ENCODE data around the gene CLSTN2.

CLSTN2 gene

DNA sequence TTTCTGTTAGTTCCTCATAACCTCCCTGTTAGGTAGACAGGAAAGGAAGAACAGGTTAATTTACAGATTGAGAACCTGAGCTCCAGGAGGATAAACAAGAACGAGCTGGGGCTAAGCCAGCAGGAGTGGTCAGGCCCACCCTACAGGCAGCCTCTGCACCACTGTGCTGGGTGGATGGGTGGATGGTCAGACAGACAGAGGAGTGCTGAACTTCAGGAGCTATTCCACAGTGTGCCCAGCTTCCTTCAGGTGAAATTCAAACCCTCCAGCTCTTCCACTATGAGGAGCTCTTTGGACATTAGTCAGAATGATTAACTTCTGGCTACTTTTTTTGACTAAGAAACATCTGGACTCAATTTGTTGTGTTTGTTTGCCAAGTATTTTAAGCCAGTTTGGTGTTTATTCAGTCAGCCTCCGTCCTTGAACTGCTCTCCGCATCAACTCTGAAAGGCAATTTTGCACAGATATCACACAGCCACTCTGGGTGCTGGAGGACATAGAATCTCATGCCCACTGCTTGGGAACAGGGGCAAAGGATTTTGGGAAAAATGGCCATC is 361.9 kb downstream of the CLSTN2 start:
- DNase-seq, result no peak

DNA sequence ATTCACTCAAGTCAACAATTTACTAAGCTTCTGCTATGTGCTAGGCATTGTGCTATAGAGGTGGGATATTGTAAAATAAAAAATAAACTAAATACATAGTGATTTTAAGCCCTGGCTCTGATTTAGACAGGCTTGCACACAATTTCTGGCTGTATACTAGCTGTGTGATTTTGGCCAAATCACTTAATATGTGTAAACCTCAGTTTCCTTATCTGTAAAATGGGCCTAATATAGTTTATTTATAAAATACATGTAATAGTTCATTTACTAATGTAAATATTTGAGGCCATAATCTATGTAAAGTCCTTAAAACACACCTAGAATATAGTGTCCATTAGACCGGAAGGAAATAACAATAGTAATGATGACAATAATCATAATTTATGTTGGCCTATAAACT is 363.1 kb downstream of the CLSTN2 start:
- no peak for DNase-seq

DNA sequence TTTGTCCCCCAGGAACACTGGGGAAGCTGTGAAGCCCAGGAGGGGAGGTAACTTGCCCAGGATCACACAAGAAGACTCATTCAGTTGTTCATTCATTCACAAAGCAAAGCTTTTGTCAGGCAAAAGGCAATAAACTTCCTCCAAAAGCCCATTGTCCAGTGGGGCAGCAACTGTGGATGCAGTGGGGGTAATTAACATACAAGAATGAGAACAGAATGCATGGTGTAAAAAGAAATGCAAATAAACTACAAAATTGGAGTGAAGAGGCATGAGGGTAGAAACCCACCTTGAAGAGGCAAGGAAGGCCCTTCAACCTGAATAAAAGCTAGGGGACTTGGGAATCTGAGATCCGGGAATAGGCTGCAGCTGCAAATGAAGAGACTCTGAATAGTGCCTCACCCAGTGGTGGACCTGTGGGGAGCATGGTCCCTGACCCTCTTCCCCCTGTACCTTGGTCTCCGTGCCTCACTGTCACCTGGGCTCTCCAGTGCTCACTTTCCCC is 363.6 kb downstream of the CLSTN2 start:
- no peak for DNase-seq

DNA sequence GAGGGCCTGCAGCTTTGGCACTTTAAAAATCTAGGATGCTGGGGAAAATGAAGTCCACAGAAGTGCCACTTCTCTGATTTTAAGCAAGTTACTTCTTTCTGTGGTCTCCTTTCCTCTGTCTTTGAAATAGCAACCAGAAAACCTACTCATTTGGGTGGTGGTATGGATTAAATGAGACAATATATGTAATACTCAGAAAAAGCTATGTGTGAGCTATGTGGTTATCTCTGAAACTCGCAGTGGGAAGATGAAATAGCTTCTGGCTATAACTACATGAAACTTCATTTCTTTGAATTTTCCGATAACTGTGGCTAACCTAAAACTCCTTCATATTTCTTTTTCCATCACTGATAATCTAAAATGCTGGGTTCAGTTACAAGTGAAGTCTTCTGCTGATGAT is 368.9 kb downstream of the CLSTN2 start:
- no peak for DNase-seq

DNA sequence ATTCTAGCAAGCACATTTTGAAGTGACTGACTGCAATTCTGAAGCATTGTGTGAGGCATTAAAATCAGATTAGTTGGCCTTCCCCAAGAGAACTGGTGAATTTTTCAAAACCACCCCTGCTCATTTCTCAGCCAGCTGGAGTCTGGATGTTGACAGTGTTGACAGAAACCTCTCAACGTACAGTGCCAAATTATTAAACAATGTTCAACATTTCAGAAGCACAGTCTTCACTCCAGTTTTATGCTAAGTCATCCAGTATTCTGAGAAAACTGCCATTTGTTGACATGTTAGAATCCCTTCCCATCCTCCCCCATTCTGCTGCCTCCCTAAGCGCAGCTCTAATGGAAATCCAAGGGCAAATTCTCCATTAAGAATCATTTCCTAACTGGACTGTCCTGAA is 373.6 kb downstream of the CLSTN2 start:
- no peak for DNase-seq

DNA sequence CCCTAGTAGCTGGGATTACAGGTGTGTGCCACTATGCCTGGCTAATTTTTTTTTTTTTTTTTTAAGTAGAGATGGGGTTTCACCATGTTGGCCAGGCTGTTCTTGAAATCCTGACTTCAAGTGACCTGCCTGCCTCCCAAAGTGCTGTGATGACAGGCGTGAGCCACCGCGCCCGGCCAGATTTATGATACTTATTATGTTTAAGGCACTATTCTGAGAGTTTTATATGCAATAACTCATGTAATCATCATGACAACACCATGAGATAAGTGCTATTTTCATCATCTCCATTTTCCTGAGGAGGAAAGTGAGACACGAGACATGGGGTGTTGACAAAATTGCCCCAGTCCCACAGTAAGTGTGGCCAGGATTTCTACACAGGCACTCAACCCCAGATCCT is 376.4 kb downstream of the CLSTN2 start:
- DNase-seq, result no peak

DNA sequence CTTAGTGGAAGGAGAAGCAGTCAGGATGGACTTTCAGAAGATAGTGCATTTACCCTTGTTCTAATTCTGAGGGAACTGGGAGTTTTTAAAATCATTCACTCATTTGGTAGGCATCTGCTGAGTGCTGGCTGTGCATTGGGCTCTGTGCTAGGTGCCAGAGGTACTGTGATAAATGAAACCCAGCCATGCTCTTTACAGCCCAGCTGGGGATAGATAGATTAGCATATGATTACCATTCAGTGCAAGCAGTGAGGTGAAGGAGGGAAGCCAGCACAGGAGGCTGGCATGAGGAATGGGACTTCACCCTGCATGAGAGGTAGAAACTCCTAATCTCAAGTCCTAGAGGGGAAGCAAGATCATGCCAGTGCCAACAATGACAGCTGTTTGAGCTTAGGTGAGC is 381.0 kb downstream of the CLSTN2 start:
- DNase-seq, result no peak

DNA sequence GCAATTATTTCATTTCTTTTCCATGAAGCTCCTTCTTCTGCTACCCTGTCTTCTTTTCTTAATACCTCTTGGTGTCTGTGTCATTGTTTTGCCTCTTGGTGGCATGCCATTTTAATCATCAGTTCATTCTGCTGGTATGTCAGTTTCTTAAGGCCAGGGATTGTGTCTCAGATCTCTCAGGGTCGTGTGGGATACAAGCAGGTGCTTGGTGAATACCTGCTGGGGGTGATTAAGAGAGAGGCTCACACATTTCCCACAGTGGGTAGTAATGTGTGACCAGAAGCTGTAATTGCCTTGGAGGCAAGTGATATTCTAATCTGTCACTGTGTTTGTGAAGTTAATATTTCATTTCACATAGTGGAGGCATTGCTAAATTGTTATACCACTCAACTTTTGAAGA is 381.5 kb downstream of the CLSTN2 start:
- DNase-seq, result no peak

DNA sequence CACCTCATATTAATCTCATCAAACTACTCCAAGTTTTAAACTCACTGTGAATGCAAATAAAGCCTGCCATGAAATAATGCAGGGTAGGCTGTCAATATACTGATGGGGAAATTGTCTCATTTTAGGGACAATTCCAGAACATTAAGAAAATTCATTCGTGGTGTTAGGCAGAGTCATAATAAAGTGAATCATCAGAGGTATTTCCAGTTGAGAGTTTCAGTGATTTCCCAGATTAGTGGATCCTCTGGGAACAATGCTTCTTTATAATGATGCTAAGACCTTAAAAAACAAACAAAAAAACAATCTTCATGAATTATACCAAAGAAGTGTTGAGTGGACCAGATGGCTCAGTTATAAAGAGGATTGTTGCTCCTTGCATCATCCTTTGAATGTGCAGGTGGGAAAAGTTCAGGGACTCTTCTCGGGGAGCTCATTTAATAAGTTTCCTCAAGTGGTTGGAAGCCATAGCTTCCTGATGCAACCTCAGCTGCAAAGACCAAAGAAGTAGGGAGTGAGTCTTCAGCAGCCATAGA is 381.9 kb downstream of the CLSTN2 start:
- DNase-seq, result no peak

DNA sequence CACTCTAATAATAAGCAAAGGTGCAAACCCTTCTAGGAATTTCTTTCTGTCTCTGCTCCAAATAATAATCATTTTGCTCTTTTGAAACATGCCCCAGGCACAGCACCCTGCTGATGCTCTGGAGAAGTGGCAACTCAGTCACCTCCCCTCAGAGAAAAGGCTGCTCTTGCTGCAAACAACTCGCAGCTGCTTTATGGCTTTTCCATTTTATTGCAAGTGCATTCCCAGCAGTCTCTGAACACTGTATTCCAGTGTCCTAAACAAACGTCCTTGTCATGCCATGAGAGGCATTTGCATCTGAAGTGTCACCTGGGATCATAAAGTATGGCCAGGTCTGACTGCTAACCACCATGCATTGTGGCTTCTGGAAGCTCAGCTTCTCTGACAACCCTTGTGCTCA is 384.8 kb downstream of the CLSTN2 start:
- DNase-seq, result no peak

DNA sequence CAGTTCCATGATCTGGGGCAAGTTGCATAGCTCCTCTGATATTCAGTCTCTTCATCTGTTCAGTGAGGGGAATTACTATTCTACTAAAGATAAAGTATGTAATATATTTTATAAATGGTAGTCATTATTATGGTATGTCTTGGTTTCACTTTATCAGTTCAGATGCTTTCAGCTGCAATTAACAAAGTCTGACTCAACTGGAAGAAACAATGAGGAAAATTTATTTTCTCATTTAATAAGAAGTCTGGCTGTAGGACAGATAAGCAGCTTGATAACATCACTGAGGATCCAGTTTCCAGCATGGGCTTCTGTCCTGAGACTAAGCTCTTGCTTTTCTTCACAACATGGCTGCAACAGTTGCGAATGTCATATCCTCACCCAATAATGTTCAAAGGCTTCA is 388.6 kb downstream of the CLSTN2 start:
- no peak for DNase-seq

DNA sequence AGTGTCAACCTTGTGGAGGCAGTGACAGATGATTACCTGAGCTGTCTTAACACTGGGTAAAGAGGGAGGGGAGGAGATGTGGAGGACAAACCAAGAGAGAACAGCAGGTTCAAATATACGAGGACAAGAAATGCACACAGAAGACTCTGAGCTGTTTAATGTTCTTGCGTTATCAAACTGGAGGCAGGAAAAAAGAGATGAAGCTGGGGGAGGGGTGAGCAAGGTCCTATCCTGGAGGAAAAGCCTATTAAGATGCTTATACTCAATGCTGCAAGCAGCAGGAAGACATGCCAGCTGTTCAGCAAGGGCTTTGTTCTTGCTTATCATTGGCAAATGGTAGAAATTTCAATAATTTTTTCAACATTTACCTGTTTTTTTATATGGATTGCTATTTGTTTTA is 397.1 kb downstream of the CLSTN2 start:
- no peak for DNase-seq

DNA sequence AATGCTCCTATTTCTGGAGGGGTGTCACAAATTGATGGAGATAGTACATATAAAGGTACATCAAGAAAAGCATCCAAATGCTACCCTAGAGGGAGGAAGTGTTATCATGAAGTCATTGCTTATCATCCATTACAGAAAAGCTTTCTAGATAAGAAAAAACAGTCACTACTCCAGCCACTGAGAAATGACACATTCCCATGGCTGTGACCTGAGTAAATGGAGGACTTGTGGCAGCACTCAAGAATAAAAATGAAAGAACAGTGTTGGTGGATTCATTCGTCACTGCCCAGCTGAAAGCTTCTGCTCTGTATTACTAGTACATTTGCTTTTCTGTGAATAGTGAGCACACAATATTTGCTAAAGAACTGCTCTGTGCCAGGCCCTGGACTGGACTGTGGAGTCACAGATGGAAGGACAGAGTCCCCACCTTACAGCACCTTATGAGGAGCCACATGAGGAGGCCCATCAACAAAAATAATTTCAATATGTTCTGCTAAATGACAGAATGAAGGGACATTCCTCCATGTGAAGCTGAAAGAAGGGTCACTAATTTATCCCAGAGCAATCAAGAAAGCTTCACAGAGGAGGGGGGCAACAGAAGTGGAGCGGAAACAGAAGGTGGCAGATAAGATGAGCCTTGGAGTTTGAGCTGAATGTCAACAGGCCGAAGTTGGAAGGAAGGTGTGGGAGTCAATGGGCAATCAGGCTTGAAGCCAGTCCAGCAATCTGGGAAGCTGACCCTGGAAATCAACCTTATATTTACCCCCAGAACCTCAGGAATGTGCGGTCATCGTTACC is 399.3 kb downstream of the CLSTN2 start:
- DNase-seq, result no peak

DNA sequence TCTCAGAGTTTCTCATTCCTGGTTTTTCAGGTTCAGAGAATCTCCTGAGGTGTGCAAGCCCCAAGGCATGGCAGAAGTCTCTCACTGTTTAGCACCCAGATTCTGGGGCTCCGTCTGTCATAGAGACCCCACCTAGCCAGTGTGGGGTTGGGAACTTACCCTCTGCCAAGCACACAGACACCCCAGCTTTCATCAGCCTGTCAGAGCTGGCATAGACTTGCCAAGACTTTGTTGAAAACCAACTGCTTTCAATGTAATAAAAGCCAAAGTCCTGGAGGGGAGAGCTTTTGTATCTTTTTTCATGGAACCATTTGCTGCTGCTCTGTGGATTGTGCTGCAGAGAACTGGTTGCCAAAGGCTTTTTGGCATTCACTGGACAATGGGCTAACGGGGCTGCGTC is 401.5 kb downstream of the CLSTN2 start:
- no peak for DNase-seq

DNA sequence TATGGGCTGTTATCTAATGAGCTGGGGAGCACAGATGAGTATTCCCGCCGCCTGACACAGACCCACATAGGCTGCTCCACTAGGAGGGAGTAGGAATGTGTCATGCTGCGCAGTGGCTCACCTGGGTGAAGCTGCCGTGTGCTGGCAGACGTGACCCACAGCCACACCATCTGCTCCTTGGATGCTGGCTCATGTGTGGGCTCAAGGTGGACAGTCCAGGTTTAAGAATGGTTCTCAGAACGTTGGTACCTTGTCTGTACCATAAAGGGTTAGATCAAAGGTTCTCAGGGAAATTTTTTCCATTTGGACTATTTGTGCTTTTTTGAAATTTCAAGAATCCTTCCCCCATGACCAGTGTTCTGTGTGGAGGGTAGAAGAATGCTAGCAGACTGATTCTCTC is 403.9 kb downstream of the CLSTN2 start:
- no peak for DNase-seq

DNA sequence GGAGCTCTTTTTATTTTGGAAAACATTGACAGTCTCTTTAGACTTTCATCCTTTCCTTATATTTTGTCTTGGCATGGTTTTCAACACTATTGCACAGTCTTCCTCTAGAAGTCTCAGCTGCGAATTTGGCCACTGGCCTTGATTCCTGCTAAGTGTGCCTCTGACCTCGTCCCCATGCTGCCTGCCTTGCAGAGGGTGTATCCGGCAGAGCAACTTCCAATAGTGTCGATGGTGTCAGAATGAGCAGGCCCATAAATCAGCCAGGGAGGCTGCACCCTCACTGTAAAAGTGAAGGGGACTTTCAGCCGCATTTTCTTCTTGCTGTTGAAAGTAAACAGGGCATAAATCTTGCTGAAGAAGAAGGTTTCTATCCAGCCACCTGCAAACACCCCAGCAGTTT is 406.2 kb downstream of the CLSTN2 start:
- DNase-seq, result no peak

DNA sequence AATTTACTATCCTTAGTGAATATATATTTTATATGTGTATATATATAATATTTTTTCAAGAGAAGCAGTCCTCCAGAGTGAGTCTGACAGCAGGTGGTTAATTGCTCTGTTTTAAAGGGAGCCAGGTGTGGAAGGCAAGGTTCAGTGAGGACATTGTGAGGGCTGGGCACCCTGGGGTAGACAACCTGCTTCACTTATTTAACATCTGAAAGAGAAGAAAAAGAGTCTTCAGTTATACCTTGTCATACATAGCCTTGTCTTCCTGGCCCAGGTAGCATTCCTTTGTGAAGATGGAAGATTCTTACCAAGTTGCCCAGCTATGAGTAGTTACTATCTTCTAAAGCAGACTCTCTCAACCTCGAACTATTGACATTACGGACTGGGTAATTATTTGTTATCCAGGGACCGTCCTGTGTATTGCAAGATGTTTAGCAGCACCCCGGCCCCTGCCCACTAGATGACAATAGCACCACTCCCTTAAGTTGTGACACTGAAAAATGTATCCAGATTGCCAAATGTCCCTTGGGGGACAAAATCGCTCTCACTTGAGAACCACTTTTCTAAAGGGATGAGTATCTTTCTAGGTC is 406.9 kb downstream of the CLSTN2 start:
- DNase-seq, result peak; percentile 20

DNA sequence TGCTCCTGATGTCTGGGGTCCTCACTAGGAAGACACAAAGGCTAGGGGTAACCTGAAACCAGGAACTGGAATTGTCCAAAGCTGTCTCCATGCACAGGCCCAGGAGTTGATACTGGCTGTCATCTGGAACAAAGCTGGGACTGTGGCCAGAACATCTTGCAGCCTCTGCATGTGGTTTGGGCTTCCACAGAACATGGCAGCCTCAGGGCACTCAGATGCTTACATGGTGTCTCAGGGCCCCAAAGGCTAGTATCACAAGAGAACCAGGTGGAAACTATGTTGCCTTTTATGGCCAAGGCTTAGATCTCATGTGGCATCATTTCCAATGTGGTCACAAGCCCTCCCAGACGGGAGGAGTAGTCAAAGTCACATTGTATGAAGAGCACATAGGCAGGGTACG is 407.7 kb downstream of the CLSTN2 start:
- DNase-seq, result peak; percentile 31

DNA sequence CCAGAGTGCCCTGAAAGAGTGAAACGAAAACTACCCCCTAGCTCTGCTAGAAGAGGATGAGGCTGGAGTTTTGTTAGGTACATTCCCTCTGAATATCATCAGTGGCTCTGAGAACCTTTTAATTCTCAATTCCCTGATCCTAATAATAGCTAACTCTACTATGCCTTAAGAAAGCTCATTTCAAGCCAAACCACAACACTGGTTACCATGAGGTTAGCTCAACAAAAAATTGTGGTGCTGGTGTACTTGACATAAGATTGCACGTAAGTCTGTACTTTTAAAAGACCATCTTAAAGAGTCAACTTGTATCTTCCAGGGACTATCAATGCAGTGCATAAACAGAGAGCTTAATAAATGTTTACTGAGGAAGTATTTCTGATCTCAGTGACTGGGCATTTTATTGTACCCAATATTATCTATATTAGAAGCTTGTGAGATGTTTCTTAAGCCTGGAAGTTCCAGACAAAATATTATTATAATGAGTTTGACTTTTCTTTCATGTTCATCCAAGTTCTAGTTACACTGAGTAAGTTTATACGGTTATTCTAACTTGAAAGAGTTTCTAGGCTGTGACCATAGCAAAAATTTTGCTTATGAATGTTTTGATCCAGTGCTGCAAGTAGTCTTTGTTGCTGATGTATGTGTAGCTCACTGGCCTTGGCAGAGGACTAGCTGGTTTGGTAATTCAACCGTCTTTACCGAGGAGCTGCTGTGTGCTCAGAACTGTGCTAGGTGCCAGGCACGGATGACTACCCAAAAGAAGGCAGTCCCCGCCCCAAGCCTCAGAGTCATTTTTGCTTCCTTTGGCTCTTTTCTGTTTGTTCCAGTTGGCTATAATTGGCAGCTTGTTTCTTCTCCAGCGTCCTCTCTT is 408.5 kb downstream of the CLSTN2 start:
- DNase-seq, result no peak

DNA sequence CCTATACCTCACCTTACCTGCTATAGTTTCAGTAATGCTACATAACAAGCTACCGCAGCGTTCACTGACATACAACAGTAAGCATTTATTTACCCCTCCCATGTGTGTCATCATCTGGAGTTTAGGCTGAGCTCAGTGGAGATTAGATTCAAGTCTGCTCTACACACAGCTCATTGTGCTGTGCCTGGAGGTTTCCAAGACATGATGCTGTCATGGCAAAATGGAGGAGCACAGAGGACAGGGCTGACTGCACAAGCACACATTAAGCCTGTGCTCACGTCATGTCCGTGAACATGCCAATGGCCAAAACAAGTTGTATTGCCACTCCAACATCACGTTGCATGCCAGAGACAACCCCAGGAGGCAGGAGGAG is 409.1 kb downstream of the CLSTN2 start:
- DNase-seq, result no peak

DNA sequence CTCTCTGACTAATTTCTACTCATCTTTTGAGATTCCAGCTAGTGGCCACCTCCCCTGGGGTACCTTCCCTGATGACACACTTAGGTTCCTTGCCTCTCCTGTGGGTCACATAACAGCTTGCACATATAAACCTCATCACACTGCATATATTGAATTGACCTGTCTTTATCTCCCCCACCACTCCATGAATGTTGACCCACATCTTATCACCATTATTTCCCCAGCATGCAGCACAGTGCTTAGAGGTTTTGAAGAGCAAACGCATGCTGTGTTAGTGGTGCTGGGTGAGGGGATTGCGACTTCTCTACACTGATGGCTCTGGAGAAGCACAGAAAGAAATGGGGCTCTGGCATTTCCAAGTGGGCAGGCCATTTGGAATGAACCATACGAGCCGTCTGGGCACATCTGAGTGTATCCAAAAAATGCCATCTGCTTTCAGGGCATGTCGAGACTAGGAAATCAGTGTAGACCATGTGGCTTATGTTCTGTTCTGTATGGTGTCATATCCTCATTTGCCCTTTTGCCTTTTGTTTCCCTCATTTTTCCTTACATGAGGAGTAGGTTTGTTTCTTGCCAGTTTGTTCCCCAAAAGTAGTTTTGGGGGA is 409.7 kb downstream of the CLSTN2 start:
- peak; percentile 52 for DNase-seq

DNA sequence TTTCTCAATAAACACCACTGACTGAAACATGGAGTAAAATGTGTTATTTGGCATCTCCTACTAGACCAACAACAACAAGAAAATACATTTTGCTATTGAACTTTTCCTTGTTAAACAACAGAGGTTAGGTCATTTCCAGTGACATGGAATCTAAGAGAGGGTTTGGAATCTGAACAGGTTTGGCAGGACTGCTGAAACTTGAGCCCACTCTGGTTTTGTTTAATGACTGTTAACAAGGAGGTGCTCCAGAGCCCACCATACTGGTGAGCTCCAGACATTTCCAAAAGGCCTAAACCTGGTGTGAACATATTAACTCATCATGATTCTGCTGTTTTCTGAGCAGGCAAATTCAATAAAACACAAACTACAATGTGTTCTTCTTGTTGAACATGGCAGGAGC is 412.2 kb downstream of the CLSTN2 start:
- peak; percentile 6 for DNase-seq

DNA sequence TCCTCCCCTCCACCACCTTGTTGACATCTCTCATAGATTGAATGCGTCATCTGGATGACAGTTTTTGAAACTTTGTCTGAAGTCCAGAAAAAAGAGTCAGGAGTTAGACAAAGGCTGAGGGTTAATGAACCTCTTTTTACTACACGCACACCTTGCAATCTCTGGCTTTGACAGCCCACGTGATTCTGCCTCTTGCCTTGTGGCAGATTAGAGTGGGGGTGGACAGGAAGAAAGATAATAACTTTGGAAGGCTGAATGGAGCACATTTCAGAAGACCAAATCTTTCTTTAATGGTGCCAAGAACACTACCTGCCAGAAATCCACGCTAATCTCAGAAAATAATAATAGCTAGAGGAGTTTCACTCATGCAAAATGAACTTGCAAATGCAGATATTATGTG is 415.0 kb downstream of the CLSTN2 start:
- DNase-seq, result no peak
